ENCODE data around the gene CHTF18.
A peak's percentile ranks its signal among the peaks of the same experiment; 100 is the strongest.
"Not testable (repeated sequence)": the region's sequence is repeated elsewhere in the genome, so short reads cannot be mapped to it uniquely, and the experiment has no call there.

The CHTF18 gene

DNA sequence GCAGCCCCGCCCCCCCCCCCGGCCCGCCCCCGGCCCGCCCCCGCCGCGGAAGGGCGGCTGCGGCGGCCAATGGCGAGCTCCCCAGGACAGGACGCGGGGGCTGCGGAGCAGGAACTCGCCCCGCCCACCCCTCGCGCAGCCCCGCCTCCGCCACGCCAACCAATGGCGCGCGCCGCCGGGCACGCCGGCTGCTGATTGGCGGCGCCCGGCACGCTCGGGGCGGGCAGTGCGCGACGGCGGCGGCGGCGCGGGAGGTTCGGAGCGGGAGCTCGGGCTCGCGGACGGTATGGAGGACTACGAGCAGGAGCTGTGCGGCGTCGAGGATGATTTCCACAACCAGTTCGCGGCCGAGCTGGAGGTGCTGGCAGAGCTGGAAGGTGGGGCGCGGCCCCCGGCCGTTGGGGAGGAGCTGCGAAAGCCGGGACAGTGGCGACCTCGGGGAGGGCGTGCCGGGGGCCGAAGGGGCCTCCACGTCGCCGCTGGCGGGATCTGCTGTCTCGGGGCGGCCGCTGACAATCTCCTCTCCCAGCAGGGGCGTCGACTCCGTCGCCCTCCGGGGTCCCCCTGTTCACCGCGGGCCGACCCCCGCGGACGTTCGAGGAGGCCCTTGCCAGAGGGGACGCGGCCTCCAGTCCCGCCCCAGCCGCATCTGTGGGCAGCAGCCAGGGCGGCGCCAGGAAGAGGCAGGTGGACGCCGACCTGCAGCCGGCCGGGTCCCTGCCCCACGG lies at the start of gene CHTF18:
TSS of gene CHTF18 (plus strand) at position 222 of the 728 bp plus-strand sequence. CDS start at position 287, 65 bp downstream.
- peak; percentile 94 for DNase-seq (ENCODE audit: low read depth)

DNA sequence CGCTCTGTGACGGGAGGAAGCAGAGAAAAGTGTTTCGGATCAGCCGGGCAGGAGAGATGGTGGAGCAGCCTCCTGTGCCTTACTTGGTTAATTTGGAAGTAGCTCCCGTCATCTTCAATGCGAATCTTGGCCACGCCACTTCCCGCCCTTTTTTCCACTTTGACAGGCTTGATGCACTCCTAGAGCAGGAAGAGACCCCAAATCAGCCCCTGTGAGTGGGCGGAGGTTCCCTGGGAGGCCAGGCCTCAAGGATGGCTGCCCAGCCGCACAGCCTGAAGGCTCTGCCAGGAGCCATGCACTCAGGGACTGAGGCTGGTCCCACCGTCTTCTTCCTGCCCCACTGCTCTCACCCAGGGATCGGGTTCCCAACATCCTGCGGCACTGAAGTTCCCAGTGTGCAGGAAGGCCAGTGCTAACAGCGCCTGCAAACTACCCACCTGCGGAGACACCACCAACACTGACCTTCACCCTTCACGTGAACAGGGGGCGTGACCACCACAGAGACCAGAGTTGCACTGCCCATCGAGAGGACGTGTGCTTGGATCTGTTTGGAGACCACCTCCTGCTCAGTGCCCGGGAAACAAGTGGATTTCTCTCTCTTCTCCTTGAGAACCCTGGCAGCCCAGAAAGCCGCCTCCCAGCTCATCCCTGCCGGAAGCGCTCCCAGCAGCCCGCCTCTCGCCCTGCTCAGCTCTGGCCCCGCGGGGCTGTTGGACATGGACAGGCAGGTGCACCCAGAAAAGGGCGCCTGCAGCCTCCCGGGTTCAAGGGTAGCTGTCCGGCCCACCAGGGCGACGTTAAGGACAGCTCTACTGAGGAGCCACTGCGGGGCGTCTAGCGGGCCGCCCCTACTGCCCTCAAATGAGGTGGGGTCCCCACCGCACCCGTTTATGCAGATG lies 48.6 kb upstream of the CHTF18 start:
- DNase-seq (ENCODE audit: low read depth), result no peak

DNA sequence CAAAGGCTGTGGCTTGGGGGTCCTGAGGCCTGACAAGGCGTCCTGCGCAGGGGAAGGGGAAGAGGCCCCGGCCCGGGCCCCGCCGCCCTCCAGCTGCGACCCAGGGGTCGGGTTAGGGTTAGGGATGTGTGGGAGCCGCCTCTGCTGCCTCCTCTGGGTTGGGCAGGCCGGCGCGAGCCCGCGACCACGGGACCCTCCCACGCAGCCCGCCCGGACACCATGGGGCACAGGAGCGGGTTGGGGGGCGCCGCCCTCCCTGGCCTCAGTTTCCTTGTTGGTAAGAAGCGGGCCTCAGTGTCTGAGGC lies 48.0 kb upstream of the CHTF18 start:
- DNase-seq (ENCODE audit: low read depth), result no peak

DNA sequence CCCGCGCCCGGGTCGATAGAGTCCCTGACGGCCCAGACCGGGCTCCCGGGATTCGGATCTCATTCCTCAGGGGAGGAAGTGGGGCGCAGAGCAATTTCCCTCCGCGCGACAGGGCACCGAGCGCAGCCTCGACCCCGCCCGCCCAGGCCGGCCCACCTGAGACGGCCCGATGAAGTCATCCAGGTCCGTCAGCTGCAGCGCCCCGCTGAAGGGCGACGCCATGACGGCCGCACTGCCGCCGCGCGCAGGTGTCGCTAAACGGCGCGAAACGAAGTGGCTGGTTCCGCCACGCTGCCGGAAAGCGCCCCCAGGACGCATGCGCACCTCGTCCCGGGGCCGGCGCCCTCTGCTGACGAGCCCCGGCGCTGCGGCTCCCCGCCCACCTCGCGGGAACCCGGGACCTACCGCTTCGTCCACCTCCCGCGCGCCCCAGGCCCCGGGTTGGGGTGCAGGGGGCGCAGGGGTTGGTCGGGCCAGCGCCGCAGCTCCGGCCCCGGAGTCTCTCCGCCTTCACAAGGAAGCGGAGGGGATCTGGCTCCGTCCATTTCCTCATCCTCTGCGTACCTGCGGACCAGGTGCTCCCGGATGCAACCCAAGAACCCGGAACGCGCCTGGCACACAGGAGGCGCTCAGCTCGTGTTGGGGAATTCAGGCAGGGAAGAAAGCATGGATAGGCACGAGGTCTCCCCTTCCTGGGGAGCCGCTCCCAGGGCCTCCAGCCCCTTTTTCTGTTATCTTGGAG lies 47.5 kb upstream of the CHTF18 start, which contains the start of gene CIAO3:
TSS of gene CIAO3 (minus strand) at position 234 of the 742 bp plus-strand sequence. CDS start at position 222, 12 bp downstream.
- peak; percentile 89 for DNase-seq (ENCODE audit: low read depth)

DNA sequence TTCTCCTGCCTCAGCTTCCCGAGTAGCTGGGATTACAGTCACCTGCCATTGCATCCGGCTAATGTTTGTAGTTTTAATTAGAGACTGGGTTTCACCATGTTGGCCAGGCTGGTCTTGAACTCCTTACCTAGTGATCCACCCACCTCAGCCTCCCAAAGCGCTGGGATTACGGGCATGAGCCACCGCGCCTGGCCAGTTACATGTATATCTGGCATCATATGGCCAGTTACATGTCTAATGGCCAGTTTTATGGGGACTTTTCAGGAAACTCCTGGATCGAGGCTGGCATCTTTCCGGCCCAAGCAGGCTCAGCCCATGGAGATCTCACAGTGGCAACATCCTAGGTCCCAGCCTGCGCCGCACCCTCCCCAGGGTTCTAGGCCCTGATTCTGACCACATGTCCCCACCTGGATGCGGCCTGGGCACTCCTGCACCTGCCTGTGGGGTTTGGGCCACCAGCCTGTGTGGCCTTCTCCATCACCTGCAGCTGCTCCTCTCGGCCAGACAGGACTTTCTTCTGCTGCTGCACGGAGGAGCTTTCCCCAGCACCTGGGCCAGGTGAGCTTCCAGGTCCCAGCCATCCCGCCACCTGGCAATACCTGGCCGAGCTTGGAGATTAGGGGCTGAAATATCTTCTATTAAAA lies 46.3 kb upstream of the CHTF18 start:
- DNase-seq (ENCODE audit: low read depth), result no peak

DNA sequence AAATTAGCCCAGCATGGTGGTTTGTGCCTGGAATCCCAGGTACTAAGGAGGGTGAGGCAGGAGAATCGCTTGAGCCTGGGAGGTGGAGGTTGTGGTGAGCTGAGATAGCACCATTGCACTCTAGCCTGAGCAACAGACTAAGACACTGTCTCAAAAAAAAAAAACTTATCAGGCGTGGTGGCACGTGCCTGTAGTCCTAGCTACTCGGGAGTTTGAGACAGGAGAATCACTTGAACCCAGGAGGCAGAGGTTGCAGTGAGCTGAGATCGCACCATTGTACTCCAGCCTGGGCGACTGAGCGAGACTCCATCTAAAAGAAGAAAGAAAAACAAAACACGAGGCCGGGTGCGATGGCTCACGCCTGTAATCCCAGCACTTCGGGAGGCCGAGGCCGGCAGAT lies 45.5 kb upstream of the CHTF18 start:
- DNase-seq (ENCODE audit: low read depth), result not testable (repeated sequence)

DNA sequence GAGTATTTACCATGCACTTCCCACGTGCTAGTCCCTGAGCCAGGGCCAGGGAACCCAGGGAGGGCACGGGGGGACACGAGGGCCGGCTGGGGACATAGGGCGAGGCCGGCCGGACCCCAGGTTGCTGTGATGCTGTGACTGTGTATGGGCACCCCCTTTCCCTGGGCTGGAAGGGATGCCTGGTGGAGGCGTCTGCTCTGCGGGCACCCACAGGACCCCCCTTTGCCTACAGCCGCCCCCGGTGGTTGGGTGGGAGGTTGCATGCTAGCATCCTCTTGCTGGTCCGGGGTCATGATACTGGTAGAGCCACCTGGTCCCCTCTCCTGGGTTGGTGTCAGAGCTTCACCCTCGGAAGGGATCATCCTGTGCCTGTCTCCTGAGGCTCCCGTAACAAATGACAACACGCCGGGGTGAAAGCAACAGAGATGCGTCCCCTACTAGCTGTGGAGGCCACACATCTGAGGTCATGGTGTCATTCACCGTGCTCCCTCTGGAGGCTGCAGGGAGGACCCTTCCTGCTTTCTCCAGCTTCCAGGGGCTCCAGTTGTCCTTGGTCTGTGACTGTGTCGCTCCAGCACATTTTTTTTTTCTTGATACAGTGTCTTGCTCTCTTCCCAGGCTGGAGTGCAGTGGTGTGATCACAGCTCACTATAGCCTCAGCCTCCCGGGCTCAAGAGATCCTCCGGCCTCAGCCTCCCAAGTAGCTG lies 44.5 kb upstream of the CHTF18 start:
- DNase-seq (ENCODE audit: low read depth), result no peak

DNA sequence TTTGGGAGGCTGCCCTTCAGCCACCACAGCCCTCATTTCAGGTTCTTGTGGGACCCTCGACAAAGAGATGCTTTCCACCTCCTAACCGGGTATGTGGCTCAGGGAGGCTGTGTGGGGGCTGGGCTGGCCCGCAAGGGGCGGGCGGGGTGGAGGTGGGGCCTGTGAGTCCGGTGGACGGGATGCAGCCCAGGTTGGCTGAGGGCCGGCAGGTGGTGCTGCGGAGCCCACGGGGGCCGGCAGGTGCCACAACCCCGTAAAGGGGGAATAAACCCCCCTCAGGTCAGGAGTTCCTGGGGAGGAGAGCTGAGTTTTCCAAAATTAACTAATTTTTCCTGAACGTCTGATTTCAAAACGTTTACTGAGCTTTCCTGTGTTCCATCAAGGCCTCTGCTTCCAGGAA lies 42.7 kb upstream of the CHTF18 start:
- no peak for DNase-seq (ENCODE audit: low read depth)

DNA sequence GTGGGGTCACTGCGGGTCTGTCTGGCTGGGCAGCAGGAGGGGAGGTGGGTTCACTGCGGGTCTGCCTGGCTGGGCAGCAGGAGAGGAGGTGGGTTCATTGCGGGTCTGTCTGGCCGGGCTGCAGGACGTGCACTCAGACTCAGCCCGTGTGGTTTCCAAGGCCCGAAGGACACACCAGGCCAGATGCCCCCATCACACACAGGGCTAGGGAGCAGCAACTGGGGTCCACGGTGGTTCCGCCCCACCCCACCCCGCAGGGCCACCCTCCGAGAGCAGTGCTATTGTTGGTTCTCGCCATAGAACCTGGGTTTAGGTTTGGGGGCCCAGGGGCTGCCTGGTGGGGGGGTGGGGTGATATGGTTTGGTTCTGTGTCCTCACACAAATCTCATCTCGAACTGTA lies 41.8 kb upstream of the CHTF18 start:
- DNase-seq (ENCODE audit: low read depth), result no peak

DNA sequence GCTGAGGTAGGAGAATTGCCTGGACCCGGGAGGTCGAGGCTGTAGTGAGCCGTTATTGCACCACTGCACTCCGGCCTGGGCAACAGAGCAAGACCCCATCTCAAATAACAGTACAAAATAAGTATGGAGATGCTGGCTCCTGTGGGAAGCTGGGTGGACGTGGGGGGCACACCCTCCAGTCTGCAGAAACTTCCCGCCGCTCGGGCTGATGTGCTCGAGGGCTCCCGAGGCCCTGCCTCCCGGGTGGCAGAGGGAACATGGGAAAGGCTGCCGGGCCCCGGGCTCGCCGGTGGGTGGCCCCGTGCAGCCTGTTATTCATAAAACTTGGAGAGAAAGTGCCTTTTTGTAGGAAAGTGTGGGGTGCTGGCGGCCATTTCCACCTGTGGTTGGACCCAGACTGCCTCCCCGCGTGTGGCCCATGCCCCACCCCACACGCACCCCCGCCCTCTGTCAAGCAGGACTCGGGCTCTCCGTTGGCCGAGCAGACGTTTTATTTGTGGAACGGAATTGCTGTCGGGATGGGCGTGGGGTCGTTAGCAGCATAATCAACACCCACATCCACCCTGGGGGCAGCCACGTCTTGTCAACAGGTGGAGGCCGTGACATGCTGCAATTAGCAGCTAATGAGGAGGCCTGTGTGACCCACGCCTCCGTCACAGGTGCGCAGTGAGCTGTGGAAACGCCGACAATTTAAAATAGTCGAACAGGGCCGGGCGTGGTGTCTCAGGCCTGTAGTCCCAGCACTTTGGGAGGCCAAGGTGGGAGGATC lies 40.3 kb upstream of the CHTF18 start:
- DNase-seq (ENCODE audit: low read depth), result no peak

DNA sequence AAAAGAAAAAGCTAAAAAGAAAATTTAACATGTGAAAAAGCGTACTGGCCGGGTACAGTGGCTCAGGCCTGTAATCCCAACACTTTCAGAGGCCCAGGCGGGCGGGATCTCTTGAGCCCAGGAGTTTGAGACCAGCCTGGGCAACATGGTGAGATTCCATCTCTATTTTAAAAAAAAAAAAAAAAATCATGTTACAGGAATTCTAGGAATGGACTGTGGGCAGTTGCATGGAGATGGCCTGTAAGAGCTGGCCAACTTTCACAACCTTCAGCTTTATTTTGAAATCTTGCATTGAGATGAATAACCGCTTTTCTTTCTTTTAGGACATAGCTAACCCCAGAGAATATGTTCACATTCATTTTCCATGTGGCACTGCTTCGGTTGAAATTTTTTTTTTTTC lies 39.4 kb upstream of the CHTF18 start:
- no peak for DNase-seq (ENCODE audit: low read depth)

DNA sequence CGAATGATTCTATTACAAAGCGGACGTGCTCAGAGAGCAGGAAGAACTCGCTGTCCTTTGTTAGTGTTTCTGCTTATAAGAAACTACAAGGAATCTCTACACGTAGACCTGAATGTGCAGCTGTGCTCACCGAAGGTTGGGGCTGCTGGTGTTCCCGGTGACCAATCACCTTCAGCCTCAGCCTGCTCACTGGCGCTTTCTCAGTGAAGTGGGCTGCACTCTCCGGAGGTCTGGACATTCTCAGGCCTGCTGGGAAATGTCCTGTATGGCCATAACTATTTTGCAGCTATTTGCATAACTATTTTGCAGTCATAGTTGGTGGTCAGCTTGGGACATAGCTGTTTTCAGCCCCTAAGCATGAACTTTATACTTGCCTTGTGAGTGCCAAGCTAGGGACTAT lies 37.9 kb upstream of the CHTF18 start:
- DNase-seq (ENCODE audit: low read depth), result no peak

DNA sequence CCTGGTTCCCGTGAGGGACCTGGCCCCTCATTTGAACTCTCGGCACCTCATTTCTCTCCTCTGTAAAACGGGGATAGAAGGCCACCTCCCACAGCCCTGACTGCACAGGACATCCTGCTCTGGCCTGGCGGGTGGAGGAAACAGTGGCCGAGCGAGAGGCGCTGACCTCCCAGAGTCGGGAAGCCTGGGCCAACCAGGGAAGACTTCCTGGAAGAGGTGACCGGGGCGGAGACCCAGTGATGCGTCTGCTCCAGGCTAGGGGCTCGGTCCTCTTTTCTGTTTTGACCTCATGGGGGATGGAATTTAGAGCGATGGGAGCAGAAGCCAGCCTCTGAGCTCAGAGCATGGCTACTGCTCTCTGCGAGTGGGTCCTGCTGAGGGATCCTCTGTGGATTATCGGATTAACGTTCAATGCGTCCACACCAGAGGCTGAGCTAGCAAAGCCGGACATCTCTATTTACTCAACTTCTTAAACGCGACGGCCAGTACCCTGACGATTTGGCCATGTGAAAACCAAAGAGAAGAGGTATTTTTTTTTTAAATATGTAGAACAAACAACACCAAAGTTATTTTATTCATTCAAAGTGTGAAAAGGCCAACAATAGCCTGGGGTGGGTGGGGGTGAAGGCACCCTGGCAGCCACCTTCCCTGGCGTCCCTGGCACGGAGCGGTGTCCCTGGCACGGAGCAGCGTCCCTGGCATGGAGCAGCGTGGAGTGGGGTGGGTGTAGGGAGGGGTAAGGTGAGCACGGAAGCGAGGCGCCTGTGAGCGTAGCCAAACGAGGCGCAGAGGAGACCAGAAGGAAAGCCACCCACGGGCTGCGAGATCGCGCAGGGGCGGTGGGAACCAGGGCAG lies 37.0 kb upstream of the CHTF18 start:
- no peak for DNase-seq (ENCODE audit: low read depth)

DNA sequence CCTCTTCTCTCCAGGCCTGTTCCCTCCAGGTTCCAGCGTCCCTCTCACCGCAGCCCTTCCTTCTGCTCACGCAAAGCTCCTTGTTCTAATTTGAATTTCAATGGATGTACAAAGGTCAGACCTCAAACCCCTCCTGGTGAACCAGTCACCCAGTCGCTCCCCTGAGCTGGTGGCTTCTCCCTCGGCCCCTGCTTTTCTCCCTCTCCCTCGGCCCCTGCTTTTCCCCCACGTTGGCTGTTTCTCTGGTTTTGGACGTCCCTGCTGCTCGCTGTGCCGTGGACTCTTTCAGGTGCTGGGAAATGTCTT lies 36.5 kb upstream of the CHTF18 start:
- no peak for DNase-seq (ENCODE audit: low read depth)

DNA sequence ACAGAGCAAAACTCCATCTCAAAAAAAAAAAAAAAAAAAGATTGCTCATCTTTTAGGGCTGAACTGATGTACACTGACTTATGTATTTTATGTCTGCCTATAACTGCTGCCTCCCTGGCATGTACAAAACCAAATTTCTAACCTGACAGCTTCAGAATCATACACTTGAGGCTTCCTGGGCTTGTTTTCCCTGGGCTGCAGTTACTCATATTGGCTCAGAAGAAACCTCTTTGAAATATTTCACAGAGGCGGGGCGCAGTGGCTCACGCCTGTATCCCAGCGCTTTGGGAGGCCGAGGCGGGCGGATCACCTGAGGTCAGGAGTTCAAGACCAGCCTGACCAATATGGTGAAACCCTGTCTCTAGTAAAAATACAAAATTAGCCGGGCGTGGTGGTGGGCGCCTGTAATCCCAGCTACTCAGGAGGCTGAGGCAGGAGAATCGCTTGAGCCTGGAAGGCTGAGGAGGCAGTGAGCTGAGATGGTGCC lies 34.3 kb upstream of the CHTF18 start:
- DNase-seq (ENCODE audit: low read depth), result not testable (repeated sequence)

DNA sequence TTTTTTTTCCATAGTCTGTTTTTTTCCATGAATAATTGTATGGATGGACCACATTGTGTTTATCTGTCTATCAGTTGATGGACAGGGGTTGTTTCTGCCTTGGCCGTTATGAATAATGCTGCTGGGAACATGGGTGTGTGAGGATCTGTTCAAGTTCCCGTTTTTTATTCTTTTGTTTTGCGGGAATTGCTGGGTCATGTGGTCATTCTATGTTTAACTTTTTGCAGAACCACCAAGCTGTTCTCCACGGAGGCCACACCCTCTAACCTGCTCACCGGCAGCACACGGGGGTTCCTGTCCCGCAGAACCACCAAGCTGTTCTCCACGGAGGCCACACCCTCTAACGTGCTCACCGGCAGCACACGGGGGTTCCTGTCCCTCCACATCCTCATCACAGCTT lies 33.8 kb upstream of the CHTF18 start:
- DNase-seq (ENCODE audit: low read depth), result no peak

DNA sequence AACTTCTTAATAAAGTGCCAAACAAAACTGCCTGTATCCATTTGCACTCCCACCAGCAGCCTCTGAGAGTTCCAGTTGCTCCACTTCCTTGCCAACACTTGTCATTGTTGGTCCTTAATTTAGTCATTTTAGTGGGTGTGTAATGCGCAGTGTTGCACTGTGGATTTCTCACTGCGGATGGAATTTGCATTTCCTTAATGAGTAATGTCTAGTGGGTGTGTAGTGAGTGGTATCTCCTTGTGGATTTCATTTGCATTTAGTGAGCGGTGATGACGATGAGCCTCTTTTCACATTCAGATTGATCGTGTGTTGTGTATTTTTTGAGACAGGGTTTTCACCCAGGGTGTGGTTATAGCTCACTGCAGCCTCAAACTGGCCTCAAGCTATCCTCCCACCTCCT lies 32.0 kb upstream of the CHTF18 start:
- no peak for DNase-seq (ENCODE audit: low read depth)

DNA sequence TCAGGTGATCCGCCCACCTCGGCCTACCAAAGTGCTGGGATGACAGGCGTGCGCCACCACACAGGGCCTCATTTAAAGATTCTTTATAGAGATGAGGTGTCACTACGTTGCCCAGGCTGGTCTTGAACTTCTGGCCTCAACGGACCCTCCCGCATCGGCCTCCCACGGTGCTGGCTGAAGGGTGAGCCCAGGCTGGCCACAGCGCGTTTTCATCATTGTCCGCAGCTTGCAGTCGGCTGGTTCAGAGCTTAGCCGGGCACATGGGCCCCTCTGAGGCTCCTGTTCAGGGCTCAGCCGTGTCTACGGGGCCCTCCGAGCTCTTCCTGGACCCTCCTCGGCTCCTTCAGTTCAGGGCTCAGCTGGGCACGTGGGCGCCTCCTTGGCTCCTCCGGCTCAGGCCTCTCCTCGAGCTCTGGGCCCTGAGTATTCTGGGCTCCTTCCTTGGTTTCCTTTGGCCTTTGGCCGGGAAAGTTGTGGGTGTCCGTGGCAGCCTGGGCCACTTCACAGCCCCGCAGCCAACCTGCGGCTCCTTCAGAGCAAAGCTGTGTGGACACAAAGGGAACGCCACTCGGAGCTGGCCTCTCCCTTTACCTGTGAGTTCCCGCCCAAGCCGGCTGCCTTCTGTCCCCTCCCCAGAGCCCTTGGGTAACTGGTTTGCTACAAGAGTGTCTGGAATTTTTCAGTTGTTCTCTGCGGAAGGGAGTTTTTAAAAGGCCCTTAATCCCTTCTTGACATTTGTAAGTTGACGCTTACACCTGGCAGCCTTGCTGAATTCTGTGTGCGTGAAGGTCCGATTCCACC lies 29.1 kb upstream of the CHTF18 start:
- no peak for DNase-seq (ENCODE audit: low read depth)

DNA sequence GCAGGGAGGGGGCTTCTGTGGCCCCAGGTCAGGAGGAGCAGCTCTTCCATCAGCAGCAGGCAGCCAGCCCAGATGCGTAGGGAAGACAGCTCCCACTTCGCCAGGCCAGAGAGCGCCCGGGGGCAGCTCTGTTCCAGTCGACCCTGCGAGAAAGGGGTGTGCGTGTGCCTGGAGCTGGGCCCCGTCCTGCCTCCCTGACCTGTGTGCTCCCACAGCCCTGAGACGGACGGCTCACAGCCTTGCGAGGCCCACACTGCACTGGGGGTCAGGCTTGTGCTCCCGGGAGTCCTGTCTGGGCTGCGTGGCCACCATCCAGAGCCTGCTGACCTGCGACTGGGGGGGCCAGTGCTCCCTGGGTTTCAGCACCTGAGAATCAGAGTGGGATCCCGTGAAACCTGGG lies 28.4 kb upstream of the CHTF18 start:
- DNase-seq (ENCODE audit: low read depth), result no peak

All from stimulated activated CD8-positive, alpha-beta memory T cell treated with anti-CD3 and anti-CD28 coated beads, Interleukin-12 subunit alpha, Interleukin-12 subunit beta, amount 100 ng/mL, for 4 hours (primary cell).